Natural killer cell treated with Interleukin-12 subunit alpha and Interleukin-12 subunit beta and Interleukin-15 and Interleukin-18, amount 100 ng/mL, for 72 hours (primary cell): Measurements from ENCODE around the gene PRKCA. TPM values are rescaled to one million over a fixed set of nuclear protein-coding genes. Genes with fewer than 3 reads are reported as not detected.

ENCODE experiments used
- ATAC-seq, 2 donors: fragments of 150-1000 bp; cut with Tn5 transposase in 1 of 2; sonication (Bioruptor Pico), chemical (Tn5 transposase) in 1 of 2; 2 replicates each; pipeline ENCODE4 v1.10.0; 2021
- DNase-seq: peaks from one replicate; pipeline ENCODE4 v3.0.0; 2022; ENCODE audit warnings: low spot score
- H3K27ac Mint-ChIP-seq, 2 donors: 1 replicate in 1 of 2; 2 replicates in 1 of 2; pipeline ENCODE4 v1.8.0; 2022; ENCODE audit warnings: mixed read lengths in 2 of 2, mild to moderate bottlenecking in 1 of 2, moderate library complexity in 1 of 2
- H3K27me3 Mint-ChIP-seq, 2 donors: 1 replicate in 1 of 2; 2 replicates in 1 of 2; pipeline ENCODE4 v1.8.0; 2022; ENCODE audit warnings: mixed read lengths in 2 of 2
- H3K36me3 Mint-ChIP-seq: one replicate; pipeline ENCODE4 v1.8.0; 2022; ENCODE audit warnings: mixed read lengths
- H3K4me1 Mint-ChIP-seq, 2 donors: 1 replicate in 1 of 2; 2 replicates in 1 of 2; pipeline ENCODE4 v1.8.0; 2022; ENCODE audit warnings: low read depth in 2 of 2, mixed read lengths in 2 of 2, mild to moderate bottlenecking in 1 of 2
- H3K4me3 Mint-ChIP-seq: one replicate; pipeline ENCODE4 v1.8.0; 2022; ENCODE audit warnings: mixed read lengths
- H3K9me3 Mint-ChIP-seq: 2 replicates; pipeline ENCODE4 v1.8.0; 2022; ENCODE audit warnings: mixed read lengths
- total RNA-seq, 2 donors: library from RNA; stranded (reverse); gene quantifications; one replicate each; pipeline ENCODE4 v1.2.3, GENCODE V29; 2022

The PRKCA gene
- total RNA-seq, 2 donors from 2014 or later, result 31.1 to 41.1 TPM

GRCh38 chr17:66649818-66650543 lies 347.6 kb downstream of the PRKCA start:
- H3K9me3 Mint-ChIP-seq, result no peaks in the 10 kb centered on the region
- ATAC-seq, result peak; percentile 10 to 74
- H3K36me3 Mint-ChIP-seq, result peaks cover 4% of the 10 kb centered on the region
- H3K27me3 Mint-ChIP-seq, result no peaks in the 10 kb centered on the region
- H3K4me3 Mint-ChIP-seq, result peak overlapping the region; percentile 77
- H3K27ac Mint-ChIP-seq, result peak overlapping the region; percentile 72 to 95
- peaks cover 31 to 33% of the 10 kb centered on the region in 2 donors for H3K4me1 Mint-ChIP-seq
- DNase-seq, result no peak

DNA sequence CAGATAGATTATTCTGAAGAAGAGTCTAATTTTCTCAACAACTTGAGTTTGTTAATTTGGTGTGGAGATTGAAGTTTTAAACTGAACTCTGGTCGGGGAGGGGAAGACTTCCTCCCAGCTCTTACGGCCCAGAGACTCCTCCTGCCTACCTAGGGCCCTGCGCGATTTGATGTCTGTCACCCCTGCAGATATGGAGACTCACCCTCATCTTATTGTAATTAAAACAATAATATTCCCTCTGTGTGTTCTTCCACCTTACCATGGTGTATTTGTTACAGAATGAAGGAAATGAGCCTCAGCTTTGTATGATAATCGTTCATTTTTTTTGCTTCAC lies 348.1 kb downstream of the PRKCA start:
- Mint-ChIP-seq H3K27ac (peak overlapping the region; percentile 72 to 95), H3K4me3 (peak overlapping the region; percentile 77)

DNA sequence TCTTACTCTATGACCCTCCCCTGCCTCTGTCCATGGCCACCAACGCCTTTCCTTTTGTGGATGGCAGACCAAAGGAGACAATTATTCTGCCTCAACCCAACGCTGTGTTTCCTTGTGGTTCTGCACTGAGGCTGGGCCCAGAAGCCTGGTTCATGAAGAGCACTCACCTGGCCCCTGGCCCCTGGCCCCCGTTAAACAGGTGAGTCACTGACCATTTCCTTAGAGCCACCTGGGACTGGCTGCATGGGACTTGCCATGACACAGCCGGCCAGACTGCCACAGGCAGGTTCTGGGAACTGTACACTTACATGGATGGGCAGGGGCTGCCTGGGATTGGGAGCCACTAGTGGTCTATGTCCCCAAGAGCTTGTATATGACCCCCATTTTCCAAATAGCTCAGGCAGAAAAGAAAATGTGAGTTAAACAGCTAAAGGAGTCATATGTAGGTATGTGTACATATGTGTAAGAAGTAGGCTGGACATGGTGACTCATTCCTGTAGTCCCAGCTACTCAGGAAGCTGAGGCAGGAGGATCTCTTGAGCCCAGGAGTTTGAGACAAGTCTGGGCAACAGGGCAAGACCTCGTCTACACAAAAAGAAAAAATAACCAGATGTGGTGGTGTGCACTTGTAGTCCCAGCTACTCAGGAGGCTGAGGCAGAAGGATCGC lies 350.6 kb downstream of the PRKCA start:
- DNase-seq (no peak), ATAC-seq (peak; percentile 80 to 84)
- Mint-ChIP-seq H3K4me3 (peak overlapping the region; percentile 50), H3K27me3 (peaks cover 0 to 3% of the 10 kb centered on the region in 2 donors), H3K36me3 (peaks cover 8% of the 10 kb centered on the region), H3K9me3 (peaks cover 6% of the 10 kb centered on the region), H3K4me1 (peaks cover 46 to 47% of the 10 kb centered on the region in 2 donors), H3K27ac (peak overlapping the region in 1 of 2 donors; percentile 77)

More for the DNA sequence above, 348.1 kb downstream of the PRKCA start:
- peaks cover 36 to 37% of the 10 kb centered on the region in 2 donors for H3K4me1 Mint-ChIP-seq
- H3K27me3 Mint-ChIP-seq, result peaks cover 0 to 3% of the 10 kb centered on the region in 2 donors
- no peaks in the 10 kb centered on the region for H3K9me3 Mint-ChIP-seq
- ATAC-seq, result no peak
- peaks cover 4% of the 10 kb centered on the region for H3K36me3 Mint-ChIP-seq
- no peak for DNase-seq

GRCh38 chr17:66654106-66654740 lies 351.8 kb downstream of the PRKCA start:
- no peak for ATAC-seq
- Mint-ChIP-seq H3K9me3 (peaks cover 6% of the 10 kb centered on the region), H3K4me1 (peaks cover 39 to 44% of the 10 kb centered on the region in 2 donors), H3K36me3 (peaks cover 14% of the 10 kb centered on the region), H3K27me3 (peaks cover 0 to 3% of the 10 kb centered on the region in 2 donors), H3K4me3 (no peak overlapping the region), H3K27ac (no peak overlapping the region)
- no peak for DNase-seq

DNA sequence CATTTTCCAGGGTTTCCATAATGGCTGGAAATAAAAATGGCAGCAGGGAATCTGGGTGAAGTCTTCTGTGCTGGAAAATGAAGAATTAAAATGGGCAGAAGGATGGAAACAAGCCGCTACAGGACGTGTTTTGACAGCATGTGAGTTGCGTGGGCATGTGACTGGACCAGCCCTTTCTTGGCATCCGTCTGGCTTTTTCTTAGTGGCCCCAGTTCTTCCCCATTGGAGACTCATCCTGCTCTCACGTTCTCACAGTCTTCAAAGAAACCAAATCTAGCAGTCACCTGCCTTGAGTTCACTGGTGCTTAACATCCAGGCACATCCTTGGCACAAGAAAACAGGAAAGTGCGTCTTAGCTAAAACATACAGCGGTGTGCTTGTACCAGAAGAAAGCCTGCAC lies 352.4 kb downstream of the PRKCA start:
- Mint-ChIP-seq H3K36me3 (peaks cover 14% of the 10 kb centered on the region), H3K4me1 (peaks cover 33 to 38% of the 10 kb centered on the region in 2 donors), H3K27me3 (peaks cover 0 to 3% of the 10 kb centered on the region in 2 donors), H3K4me3 (no peak overlapping the region), H3K9me3 (peaks cover 6% of the 10 kb centered on the region), H3K27ac (no peak overlapping the region)
- ATAC-seq, result no peak
- no peak for DNase-seq

- peak overlapping the region; percentile 3 to 7 for H3K27ac Mint-ChIP-seq
- H3K36me3 Mint-ChIP-seq, result peaks cover 14% of the 10 kb centered on the region
- peaks cover 6% of the 10 kb centered on the region for H3K9me3 Mint-ChIP-seq
- DNase-seq (no peak), ATAC-seq (no peak)
- peaks cover 0 to 3% of the 10 kb centered on the region in 2 donors for H3K27me3 Mint-ChIP-seq
- H3K4me3 Mint-ChIP-seq, result no peak overlapping the region
- peaks cover 26 to 31% of the 10 kb centered on the region in 2 donors for H3K4me1 Mint-ChIP-seq
Measured at GRCh38 chr17:66655461-66655860, 353.0 kb downstream of the PRKCA start.

DNA sequence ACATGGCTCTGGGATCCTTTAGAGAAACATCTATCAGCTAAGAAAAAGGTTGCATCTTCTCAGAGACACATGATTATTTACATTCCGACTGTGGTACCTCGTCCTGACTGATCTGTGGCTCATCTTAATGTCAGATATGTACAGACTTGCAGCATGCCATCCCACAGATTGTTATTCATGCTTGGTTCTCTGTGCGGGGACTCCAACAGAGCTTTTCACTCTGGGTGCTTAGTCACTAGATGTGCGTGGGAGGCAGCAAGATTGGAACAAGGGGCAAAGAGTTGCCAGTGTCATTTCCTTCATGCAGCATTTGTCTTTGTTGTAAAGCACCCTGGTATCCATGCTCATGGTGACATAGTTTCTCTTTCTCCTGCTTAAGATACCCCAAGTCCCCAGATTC lies 353.4 kb downstream of the PRKCA start:
- no peak for ATAC-seq
- Mint-ChIP-seq H3K27me3 (peaks cover 0 to 3% of the 10 kb centered on the region in 2 donors), H3K4me1 (peaks cover 22 to 27% of the 10 kb centered on the region in 2 donors), H3K9me3 (peaks cover 6% of the 10 kb centered on the region), H3K36me3 (peaks cover 12% of the 10 kb centered on the region), H3K27ac (peak overlapping the region; percentile 3 to 7), H3K4me3 (no peak overlapping the region)
- no peak for DNase-seq

- Mint-ChIP-seq H3K36me3 (peaks cover 10% of the 10 kb centered on the region), H3K27ac (peak overlapping the region in 1 of 2 donors; percentile 15), H3K27me3 (peaks cover 0 to 2% of the 10 kb centered on the region in 2 donors), H3K4me3 (no peak overlapping the region), H3K4me1 (peaks cover 10 to 18% of the 10 kb centered on the region in 2 donors), H3K9me3 (peaks cover 6% of the 10 kb centered on the region)
- ATAC-seq, result peak; percentile 66 to 68
- DNase-seq, result no peak
Measured at GRCh38 chr17:66661411-66662256, 359.2 kb downstream of the PRKCA start.

- Mint-ChIP-seq H3K36me3 (peaks cover 10% of the 10 kb centered on the region), H3K27me3 (peaks cover 0 to 2% of the 10 kb centered on the region in 2 donors), H3K4me3 (no peak overlapping the region), H3K27ac (peak overlapping the region; percentile 15 to 24), H3K9me3 (peaks cover 3% of the 10 kb centered on the region), H3K4me1 (peaks cover 19 to 26% of the 10 kb centered on the region in 2 donors)
- ATAC-seq, result no peak
- no peak for DNase-seq
Measured at GRCh38 chr17:66662496-66662895, 360.1 kb downstream of the PRKCA start.

DNA sequence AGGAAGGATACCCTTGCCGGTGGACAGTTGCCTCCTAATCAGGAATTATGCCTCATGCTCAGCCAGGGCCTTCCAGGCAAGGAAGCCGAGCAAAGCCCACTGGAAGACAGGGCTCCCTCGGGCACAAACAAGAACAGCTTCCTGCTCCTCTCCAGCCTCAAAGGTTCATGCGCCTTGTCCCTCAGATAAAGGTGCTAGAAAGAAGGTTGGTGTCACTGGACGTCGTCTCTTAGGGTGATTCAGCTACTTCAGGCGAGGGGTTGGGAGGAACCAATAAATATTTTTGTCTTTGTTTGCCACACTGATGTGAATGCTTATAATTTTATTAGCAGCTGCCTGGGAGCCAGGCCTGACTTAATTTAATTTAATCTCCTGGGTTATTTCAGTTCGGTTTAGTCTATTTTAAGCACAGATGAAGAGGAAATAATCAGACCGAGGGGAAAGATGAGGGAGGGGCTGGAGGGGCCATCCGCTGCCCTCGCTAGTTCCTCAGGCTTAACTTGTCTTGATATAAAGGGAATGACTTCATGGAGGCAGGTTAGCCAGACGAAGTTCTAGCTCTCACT lies 360.7 kb downstream of the PRKCA start:
- H3K36me3 Mint-ChIP-seq, result peaks cover 5% of the 10 kb centered on the region

DNA sequence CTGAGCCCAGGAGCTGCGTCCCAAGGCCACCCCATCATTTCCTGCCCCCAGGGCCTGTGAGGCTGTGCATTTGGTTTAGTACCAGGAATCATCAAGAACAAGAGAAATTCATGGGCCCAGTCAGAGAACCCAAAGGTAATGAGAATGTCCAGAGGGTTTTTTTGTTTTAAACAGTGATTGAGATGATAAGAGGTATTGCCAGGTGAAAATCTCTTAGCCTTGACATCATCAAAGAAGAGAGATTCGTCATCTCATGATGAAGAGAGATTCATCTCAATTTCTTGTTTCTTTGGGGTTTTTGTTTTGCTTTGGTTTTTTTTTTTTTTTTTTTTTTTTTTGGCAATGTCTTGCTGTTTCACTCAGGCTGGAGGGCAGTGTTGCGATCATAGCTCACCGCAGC lies 361.9 kb downstream of the PRKCA start:
- H3K4me1 Mint-ChIP-seq, result peaks cover 31 to 38% of the 10 kb centered on the region in 2 donors
- H3K9me3 Mint-ChIP-seq, result no peaks in the 10 kb centered on the region
- ATAC-seq (no peak), DNase-seq (no peak)
- no peak overlapping the region for H3K27ac Mint-ChIP-seq
- no peak overlapping the region for H3K4me3 Mint-ChIP-seq
- H3K27me3 Mint-ChIP-seq, result peaks cover 0 to 2% of the 10 kb centered on the region in 2 donors
- no peaks in the 10 kb centered on the region for H3K36me3 Mint-ChIP-seq

More for the DNA sequence above, 360.7 kb downstream of the PRKCA start:
- DNase-seq (no peak), ATAC-seq (no peak)
- peak overlapping the region in 1 of 2 donors; percentile 24 for H3K27ac Mint-ChIP-seq
- no peaks in the 10 kb centered on the region for H3K9me3 Mint-ChIP-seq
- H3K4me1 Mint-ChIP-seq, result peaks cover 25 to 30% of the 10 kb centered on the region in 2 donors
- no peak overlapping the region for H3K4me3 Mint-ChIP-seq
- H3K27me3 Mint-ChIP-seq, result peaks cover 0 to 2% of the 10 kb centered on the region in 2 donors

DNA sequence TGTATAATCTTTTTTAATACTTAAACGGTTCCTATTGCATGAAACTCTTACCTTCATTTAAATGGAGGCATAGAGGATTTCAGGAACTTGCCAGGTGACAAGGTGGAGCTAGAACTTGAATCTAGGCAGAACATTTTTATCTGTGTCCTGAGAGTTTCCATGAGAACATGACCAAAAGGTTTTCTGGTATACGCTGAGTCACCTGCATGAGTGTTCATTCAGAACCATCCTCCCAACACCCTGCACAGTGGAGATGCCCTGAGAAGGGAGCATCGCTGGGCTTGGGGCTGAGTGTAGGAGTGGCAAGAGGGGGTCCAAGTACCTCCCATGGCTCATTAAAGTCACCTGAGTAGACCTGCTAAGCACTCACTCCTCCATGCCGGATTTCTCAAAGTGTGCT lies 362.8 kb downstream of the PRKCA start:
- H3K4me1 Mint-ChIP-seq, result peaks cover 31 to 38% of the 10 kb centered on the region in 2 donors
- no peak for ATAC-seq

DNA sequence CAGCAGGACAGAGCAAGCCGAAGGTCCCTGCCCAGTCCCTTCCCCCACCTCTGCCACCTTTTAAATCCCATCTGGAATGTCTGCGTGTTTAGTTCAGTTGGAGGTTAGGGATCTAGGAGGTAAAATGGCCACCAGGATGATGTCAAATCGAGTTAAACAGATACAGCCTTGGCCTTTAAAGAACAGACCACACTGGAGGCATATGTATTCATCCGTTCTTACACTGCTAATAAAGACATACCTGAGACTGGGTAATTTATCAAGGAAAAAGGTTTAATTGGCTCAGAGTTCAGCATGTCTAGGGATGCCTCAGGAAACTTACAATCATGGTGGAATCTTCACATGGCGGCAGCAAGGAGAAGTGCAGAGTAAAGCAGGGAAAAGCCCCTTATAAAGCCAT lies 364.7 kb downstream of the PRKCA start:
- Mint-ChIP-seq H3K27me3 (peaks cover 0 to 2% of the 10 kb centered on the region in 2 donors), H3K4me1 (peaks cover 31 to 36% of the 10 kb centered on the region in 2 donors), H3K27ac (peak overlapping the region; percentile 28 to 58), H3K4me3 (peak overlapping the region; percentile 53), H3K36me3 (no peaks in the 10 kb centered on the region), H3K9me3 (no peaks in the 10 kb centered on the region)
- no peak for DNase-seq
- no peak for ATAC-seq

More for the DNA sequence above, 362.8 kb downstream of the PRKCA start:
- DNase-seq, result no peak
- Mint-ChIP-seq H3K36me3 (no peaks in the 10 kb centered on the region), H3K9me3 (no peaks in the 10 kb centered on the region), H3K4me3 (no peak overlapping the region), H3K27ac (no peak overlapping the region), H3K27me3 (peaks cover 0 to 2% of the 10 kb centered on the region in 2 donors)
